NCI-H146 (cell line): ENCODE data around the gene CD79B.
A peak's percentile ranks its signal among the peaks of the same experiment; 100 is the strongest.
"Not testable (repeated sequence)": the region's sequence is repeated elsewhere in the genome, so short reads cannot be mapped to it uniquely, and the experiment has no call there.

ENCODE experiments used
- DNase-seq: peaks from one replicate; lab custom pipeline; 2025; lab: John Stamatoyannopoulos, UW

The CD79B gene

GRCh38 chr17:63933598-63933997 is 1.5 kb upstream of the CD79B start:
- DNase-seq, result no peak

DNA sequence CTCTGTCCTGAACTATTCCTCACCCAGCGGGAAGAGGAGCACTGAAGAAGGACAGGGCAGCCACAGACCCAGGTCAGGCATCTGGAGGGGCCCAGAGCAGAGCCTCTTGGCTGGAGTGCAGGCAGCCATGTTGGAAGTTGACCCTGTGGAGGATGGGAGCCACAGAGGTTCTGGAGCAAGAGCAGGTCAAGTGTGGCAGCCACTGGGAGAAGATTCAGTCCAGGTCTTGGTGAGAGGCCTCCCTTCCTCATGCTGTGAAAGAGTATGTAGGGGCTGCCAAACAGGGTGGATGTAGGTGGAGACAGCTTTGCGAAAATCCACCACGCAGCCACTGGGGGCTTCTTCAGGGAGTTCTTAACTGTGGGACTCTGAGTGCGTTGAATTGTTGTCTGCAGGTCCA is 590 bp upstream of the CD79B start:
- no peak for DNase-seq

GRCh38 chr17:63930951-63931575 is 1.1 kb downstream of the CD79B start:
- no peak for DNase-seq

- DNase-seq, result no peak
Observed at GRCh38 chr17:63929860-63930766, 2.0 kb downstream of the CD79B start.

GRCh38 chr17:63928966-63929695 is 3.0 kb downstream of the CD79B start:
- no peak for DNase-seq

DNA sequence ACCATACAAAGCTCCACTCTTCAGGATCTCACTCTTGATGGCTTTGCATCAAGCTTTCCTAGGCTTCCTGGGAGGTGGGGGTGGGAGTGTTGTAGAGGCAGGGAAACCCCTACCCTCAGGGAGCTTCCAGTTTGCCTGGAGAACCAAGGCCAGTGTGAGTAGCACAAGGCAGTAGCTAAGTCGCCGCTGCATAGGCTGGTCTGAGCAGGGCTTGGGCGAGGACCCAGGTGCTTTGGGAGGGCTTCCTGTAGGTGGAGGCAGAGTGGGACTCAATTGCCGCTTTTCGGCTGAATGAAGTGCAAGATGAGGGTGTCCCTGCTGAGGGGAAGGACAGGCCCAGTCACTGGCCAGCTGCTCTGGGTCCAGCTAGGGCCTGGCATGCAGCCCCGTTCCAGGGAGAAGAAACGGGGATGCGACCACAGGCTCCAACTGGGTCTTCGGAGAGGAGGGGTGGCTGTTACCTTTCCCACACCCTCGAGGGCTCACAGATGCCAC is 3.9 kb downstream of the CD79B start:
- no peak for DNase-seq

DNA sequence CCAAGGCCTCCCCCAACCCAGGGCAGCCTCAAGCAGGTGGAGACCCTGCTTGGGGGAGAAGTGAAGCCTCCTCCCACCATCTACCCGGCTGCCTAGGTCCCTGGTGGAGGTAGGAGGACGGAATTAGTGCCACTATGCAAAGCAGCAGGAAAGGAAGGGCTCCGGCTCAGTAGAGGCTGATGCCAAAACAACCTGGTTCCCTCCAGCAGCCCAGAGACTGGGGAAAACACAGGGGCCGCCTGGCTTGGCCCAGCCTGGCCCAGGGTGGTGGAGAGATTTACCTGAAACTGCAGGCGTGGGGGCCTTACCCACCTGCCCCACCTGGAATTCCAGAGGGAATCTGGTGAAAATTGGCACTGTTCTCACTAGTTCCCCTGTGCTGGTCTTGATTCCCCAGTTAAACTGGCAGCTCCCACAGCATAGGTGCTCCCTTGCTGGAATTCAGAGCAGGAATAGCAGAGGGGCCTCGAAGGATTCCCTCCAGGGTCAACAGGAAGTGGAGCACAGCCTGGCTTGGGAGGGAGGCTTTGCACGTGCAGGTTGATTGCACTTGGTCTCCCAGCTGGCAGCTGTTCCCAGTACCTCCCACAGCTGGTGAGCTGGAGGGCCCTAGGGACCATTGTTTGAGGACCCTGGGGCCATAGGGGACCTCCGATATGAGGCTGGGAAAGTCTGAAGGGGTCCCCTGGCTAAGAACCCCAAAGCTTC is 4.5 kb downstream of the CD79B start:
- DNase-seq, result no peak

DNA sequence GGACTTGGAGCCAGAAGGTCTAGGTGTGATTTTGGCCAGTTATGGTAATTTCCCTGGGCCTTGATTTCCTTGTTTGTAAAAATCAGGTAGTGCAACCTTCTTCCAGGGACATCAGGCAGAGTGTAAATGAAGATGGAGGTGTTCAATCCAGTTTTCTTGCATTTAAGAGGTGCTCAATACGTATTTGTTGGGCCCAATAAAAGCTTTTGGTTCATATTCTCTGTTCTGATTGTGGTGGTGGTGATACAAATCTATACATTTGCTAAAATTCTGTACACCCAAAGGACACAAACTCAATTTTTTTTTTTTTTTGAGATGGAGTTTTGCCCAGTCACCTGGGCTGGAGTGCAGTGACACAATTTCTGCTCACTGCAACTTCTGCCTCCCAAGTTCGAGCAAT is 6.0 kb downstream of the CD79B start:
- no peak for DNase-seq

- no peak for DNase-seq
Observed at GRCh38 chr17:63925615-63926014, 6.5 kb downstream of the CD79B start.

- not testable (repeated sequence) for DNase-seq
Observed at GRCh38 chr17:63922402-63922801, 9.7 kb downstream of the CD79B start.

DNA sequence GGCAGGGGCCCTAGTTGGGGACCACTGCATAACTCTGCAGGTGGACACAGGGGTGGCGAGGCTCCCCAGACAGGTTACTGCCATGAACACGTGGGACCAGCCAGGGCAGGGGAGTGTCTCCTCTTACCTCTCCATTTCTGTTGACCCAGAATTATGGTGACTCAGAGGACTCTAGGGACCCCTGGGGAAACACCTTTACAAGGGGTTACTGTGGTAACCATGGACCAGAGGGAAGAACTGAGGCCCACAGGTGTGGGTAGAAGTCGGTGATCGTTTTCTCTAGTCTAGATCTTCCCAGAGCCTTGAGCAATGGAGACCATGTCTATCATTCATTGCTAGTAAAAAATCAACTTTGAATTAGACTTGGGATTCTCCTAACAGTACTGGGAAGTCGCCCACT is 11.4 kb downstream of the CD79B start:
- not testable (repeated sequence) for DNase-seq

DNA sequence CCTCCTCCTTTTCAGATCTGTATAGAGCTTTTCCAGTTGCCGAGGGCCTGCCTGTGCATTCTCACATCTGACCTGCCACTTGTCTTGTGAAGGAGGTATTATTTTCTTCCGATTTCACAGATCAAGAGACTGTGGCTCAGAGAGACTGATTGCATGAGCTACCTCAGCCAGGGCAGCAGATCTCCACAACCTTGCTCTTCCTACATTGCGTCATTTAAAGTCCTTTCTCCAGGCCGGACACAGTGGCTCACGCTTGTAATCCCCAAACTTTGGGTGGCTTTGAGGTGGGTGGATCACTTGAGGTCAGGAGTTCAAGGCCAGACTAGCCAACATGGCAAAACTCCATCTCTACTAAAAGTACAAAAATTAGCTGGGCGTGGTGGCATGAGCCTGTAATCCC is 12.1 kb downstream of the CD79B start:
- not testable (repeated sequence) for DNase-seq

DNA sequence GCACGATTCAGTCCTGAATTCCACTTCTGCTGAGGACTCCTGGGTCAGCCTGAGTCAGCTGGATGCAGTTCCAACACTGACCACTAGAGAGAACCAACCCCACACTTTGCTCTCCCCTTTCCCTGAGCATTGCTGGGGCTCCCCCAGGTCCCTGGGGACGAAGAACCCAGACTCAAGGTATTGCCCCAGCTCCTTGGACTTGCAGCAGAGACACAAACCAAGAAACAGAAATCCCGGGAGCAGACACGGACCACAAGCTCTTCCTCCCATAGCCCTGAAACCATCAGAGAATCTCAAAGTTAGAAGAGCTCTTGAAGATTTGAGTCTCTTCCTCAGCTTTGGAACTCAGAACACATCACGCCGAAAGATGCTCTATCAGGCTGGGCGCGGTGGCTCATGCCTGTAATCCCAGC is 12.8 kb downstream of the CD79B start:
- peak; percentile 23 for DNase-seq

GRCh38 chr17:63918789-63919305 is 13.3 kb downstream of the CD79B start, which contains the start of gene GH1:
TSS of gene GH1 (minus strand) at chr17:63918839. CDS start at chr17:63918776, 63 bp downstream.
- DNase-seq, result not testable (repeated sequence)

GRCh38 chr17:63918305-63918704 is 13.8 kb downstream of the CD79B start:
- DNase-seq, result no peak

DNA sequence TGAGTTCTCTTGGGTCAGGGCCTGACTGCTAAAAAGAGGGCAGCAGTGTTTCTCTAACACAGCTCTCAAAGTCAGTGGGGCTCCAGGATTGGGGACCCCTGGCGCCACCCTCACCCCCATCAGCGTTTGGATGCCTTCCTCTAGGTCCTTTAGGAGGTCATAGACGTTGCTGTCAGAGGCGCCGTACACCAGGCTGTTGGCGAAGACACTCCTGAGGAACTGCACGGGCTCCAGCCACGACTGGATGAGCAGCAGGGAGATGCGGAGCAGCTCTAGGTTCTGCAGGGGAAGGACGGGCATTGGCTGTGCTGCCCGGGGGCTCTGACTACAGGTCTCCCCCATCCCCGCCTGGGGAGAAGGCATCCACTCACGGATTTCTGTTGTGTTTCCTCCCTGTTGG is 14.5 kb downstream of the CD79B start:
- DNase-seq, result no peak

DNA sequence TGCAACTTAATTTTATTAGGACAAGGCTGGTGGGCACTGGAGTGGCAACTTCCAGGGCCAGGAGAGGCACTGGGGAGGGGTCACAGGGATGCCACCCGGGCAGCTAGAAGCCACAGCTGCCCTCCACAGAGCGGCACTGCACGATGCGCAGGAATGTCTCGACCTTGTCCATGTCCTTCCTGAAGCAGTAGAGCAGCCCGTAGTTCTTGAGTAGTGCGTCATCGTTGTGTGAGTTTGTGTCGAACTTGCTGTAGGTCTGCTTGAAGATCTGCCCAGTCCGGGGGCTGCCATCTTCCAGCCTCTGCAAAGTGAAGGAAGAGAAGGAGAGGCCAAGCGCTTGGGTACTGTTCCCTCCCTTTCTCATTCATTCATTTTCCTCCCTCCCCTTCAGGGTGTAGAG is 14.9 kb downstream of the CD79B start:
- not testable (repeated sequence) for DNase-seq

DNA sequence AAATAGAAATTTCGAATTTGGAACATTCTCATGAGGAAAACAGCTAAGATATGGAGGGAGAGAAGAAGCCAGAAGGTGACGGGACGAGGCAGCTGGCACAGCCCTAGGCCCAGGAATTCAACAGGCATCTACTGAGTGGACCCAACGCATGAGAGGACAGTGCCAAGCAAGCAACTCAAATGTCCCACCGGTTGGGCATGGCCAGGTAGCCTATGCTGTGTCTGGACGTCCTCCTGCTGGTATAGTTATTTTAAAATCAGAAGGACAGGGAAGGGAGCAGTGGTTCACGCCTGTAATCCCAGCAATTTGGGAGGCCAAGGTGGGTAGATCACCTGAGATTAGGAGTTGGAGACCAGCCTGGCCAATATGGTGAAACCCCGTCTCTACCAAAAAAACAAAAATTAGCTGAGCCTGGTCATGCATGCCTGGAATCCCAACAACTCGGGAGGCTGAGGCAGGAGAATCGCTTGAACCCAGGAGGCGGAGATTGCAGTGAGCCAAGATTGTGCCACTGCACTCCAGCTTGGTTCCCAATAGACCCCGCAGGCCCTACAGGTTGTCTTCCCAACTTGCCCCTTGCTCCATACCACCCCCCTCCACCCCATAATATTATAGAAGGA is 15.5 kb downstream of the CD79B start:
- DNase-seq, result no peak

DNA sequence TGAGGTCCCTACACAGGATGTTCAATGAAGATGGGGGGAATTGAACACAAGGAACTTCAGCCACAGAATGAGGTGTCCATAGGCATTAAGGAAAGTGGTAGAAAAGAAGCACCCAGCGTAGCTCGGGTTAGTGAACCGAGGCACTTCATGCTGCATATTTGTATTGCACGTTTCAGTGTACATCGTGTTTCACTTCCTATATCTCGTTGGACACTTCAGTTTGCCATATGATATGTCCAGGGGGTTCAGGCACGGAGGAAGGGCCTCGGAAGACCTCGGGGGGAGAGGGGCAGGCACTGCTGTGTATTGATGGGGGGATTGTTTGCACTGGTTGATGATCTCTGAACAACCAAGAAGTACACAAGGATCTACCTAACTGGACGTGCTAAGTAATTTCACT is 16.4 kb downstream of the CD79B start:
- not testable (repeated sequence) for DNase-seq

DNA sequence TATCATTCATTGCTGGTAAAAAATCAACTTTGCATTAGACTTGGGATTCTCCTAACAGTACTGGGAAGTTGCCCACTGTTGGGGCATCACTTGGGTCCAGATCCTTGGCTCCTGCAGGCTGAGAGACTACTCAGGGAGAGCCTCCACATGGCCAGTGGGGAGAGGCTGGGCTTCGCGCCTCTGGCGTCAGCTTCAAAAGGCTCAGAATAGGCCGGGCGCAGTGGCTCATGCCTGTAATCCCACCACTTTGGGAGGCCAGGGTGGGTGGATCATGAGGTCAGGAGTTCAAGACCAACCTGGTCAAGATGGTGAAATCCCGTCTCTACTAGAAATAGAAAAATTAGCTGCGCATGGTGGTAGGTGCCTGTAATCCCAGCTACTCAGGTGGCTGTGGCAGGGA is 17.7 kb downstream of the CD79B start:
- no peak for DNase-seq

GRCh38 chr17:63911657-63912100 is 20.5 kb downstream of the CD79B start:
- DNase-seq, result no peak
